ENCODE results near the gene RAMAC.

DNA sequence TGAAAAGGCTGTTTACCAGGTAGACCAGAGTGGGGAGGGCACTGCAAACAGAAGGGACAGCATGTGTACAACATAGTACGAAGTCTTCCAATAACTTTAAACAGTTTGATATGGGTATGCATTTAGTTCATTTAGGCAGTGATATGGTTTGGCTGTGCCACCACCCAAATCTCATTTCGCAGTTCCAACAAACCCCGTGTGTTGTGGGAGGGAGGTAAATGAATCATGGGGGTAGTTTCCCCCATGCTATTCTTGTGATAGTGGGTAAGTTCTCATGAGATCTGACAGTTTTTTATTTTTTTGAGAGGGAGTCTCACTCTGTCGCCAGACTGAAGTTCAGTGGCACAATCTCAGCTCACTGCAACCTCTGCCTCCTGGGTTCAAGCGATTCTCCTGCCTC is 7.6 kb upstream of the RAMAC start:
- TF ChIP-seq EP300 (IDR thresholded peaks at IDR 0.05; ENCODE audit: borderline replicate concordance in 1 of 2, low read depth in 1 of 2, low read length in 1 of 2), result no peak
- TF ChIP-seq, protein P1, sequence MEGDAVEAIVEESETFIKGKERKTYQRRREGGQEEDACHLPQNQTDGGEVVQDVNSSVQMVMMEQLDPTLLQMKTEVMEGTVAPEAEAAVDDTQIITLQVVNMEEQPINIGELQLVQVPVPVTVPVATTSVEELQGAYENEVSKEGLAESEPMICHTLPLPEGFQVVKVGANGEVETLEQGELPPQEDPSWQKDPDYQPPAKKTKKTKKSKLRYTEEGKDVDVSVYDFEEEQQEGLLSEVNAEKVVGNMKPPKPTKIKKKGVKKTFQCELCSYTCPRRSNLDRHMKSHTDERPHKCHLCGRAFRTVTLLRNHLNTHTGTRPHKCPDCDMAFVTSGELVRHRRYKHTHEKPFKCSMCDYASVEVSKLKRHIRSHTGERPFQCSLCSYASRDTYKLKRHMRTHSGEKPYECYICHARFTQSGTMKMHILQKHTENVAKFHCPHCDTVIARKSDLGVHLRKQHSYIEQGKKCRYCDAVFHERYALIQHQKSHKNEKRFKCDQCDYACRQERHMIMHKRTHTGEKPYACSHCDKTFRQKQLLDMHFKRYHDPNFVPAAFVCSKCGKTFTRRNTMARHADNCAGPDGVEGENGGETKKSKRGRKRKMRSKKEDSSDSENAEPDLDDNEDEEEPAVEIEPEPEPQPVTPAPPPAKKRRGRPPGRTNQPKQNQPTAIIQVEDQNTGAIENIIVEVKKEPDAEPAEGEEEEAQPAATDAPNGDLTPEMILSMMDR (IDR thresholded peaks at IDR 0.05), result no peak

Measured in SK-N-SH (cell line).